ENCODE measurements around the gene MATN4. TPM values are rescaled to one million over a fixed set of nuclear protein-coding genes. Genes with fewer than 3 reads are reported as not detected.

The MATN4 gene
- total RNA-seq, 4 donors from 2014 or later = not detected

DNA sequence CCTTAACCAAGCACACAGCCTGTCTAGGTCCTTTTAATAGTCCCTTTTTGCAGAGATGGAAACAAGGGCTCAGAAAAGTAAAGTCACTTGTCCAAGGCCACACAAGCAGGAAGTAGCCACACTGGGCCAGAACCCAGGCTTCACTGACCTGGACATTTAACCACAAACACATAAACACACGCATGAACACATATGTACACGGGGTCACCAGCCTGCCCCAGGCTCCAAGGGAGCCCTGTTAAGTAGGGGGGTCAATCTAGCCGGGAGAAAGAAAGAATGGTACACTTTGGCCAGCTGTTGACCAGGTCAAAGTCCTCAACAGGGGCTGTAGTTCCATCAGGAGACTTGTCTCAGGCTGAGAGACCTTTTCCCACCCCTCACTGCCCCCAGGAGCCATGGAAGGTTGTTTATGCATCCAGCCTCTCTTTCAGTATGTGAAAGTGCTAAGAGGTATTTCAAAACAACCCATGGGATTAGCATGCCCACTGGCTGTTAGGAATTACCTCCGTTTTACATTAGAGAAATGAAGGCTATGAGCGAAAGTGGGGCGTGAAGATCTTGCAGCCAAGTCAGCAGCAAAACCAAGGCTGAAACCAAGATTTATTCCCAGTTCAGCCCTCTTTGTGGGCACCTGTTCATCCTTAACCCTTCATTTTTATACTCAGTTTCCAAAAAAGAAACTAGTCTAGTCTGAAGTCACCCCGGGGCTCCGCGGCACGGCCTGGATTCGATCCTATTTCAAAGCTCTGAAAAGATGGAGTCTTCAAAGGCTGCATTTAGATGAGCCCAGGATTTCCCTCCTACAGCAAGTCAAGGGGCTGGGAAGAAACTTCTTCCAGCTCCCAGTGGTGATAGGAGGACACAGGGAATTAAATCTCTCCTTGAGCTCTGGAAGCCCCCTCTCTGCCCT lies 30.3 kb upstream of the MATN4 start:
- 66 to 83% methylated on average over 3 to 11 of the region's 11 CpGs for WGBS, 2 donors (ENCODE audit: low coverage in 1 of 2)
- no peaks in the 10 kb centered on the region for H3K27me3 ChIP-seq
- no peak overlapping the region for H3K4me3 ChIP-seq
- H3K9me3 ChIP-seq = no peaks in the 10 kb centered on the region
- TF ChIP-seq, protein P1, sequence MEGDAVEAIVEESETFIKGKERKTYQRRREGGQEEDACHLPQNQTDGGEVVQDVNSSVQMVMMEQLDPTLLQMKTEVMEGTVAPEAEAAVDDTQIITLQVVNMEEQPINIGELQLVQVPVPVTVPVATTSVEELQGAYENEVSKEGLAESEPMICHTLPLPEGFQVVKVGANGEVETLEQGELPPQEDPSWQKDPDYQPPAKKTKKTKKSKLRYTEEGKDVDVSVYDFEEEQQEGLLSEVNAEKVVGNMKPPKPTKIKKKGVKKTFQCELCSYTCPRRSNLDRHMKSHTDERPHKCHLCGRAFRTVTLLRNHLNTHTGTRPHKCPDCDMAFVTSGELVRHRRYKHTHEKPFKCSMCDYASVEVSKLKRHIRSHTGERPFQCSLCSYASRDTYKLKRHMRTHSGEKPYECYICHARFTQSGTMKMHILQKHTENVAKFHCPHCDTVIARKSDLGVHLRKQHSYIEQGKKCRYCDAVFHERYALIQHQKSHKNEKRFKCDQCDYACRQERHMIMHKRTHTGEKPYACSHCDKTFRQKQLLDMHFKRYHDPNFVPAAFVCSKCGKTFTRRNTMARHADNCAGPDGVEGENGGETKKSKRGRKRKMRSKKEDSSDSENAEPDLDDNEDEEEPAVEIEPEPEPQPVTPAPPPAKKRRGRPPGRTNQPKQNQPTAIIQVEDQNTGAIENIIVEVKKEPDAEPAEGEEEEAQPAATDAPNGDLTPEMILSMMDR (IDR thresholded peaks at IDR 0.05) = no peak
- TF ChIP-seq POLR2AphosphoS5 (IDR thresholded peaks at IDR 0.05) (no peak), EP300 (IDR thresholded peaks at IDR 0.05; ENCODE audit: low read depth) (no peak), POLR2A (IDR thresholded peaks at IDR 0.05) (no peak)
- no peak for DNase-seq
- intact Hi-C loops (cut with DNase I; ENCODE audit: low total_unique reads) = no loop called here
- H3K27ac ChIP-seq = peak overlapping the region; percentile 92 to 96 (median 94)
- H3K36me3 ChIP-seq = peaks cover 0 to 20% (median 0%) of the 10 kb centered on the region in 4 donors
- in situ Hi-C loops (cut with MboI; ENCODE audit: low pct_ligation_motif_present in 1 of 4, low pct_unique_long_range_greater_than_20kb in 1 of 4, low sequenced_read_pairs in 3 of 4) = no loop called here
- peaks cover 59 to 79% (median 78%) of the 10 kb centered on the region in 4 donors for H3K4me1 ChIP-seq

DNA sequence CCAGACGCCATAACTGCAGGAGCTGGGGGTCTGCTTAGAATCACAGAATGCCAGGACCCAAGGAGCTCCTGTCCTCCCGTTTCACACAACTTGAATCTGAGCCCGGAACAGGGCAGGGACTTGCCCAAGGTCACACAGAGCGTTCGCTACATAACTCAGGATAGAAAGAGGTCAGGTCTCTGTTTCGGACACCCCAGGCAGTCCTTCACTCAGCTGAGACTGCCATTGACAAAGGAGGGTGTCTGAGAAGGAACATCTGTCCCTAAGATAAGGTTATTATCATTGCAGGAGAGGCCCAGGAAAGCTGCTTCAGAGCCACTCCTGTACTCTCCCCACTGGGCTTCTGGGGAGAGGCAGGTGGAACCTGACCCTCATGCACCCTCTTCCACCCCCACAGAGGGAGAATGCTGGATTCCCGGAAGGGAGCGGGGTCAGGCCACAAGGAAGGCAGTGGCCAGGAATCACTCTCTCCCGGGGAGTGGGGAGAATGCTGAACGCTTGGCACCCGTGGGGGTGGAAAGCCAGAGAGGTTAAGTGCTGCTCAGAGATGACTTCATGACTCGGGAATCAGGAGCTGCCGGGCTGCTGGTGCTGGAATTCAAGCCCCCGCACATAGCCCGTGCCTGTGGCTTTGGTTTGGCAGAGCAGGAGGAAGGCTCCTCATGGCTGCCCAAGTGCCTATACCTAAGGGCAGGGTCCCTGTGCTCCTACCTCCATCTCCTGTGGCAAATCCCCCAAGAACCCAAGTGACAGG lies 29.4 kb upstream of the MATN4 start:
- Histone ChIP-seq H3K4me3 (no peak overlapping the region), H3K4me1 (peaks cover 59 to 70% (median 69%) of the 10 kb centered on the region in 4 donors), H3K36me3 (peaks cover 0 to 28% (median 0%) of the 10 kb centered on the region in 4 donors), H3K27ac (peak overlapping the region; percentile 92 to 96 (median 94)), H3K9me3 (no peaks in the 10 kb centered on the region), H3K27me3 (no peaks in the 10 kb centered on the region)
- TF ChIP-seq EP300 (IDR thresholded peaks at IDR 0.05; ENCODE audit: low read depth) (no peak), POLR2A (IDR thresholded peaks at IDR 0.05) (peak; percentile 15), POLR2AphosphoS5 (IDR thresholded peaks at IDR 0.05) (peak in 2 of 3 donors; percentile 36 to 47)
- TF ChIP-seq, protein P1 (IDR thresholded peaks at IDR 0.05) = no peak
- peak; percentile 53 for DNase-seq
- WGBS, 2 donors (ENCODE audit: low coverage in 1 of 2) = 40 to 44% methylated on average over 1 to 13 of the region's 15 CpGs
- in situ Hi-C loops (cut with MboI; ENCODE audit: low pct_ligation_motif_present in 1 of 4, low pct_unique_long_range_greater_than_20kb in 1 of 4, low sequenced_read_pairs in 3 of 4) (no loop called here), intact Hi-C loops (cut with DNase I; ENCODE audit: low total_unique reads) (no loop called here)

DNA sequence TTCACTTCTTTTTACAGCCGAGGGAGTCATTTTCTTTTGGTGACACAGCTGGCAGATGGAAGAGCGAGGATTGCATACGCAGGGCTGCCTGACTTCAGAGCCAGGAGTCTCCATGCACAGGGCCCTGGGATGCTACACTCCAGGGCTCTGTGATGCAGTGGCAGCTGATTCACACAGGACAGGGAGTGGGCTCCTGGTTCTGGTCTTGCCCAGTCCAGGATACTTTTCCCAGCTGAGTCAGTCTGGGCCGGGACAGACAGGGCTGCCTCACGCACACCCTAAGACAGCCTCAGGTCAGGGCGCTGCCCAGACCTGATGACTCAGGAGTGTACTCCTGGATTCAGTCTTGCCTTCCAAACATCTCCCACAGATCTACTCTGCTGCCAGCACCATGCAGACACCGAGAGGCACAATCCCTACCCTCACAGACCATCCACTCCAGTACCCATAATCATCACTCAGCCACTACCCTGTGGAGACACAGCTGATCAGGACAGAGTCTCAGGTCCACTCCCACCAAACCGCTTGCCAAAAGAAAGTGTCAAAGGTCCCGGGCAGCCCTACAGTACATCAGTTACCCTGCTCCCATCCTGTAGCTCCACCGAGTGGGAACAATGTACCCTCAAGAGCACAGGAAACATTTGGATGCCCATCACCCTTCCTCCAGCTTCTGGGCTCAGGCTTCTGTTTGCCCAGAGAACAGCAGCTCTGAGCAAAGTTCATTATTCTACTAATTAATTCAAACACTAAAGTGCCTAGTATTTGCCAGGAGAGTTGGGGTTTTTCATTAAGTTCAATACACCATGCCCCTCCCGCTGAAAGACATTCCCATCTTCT lies 28.6 kb upstream of the MATN4 start:
- Histone ChIP-seq H3K27me3 (no peaks in the 10 kb centered on the region), H3K27ac (peak overlapping the region; percentile 92 to 96 (median 94)), H3K4me3 (no peak overlapping the region), H3K36me3 (peaks cover 0 to 34% (median 0%) of the 10 kb centered on the region in 4 donors), H3K9me3 (no peaks in the 10 kb centered on the region), H3K4me1 (peaks cover 57 to 63% (median 61%) of the 10 kb centered on the region in 4 donors)
- WGBS, 2 donors (ENCODE audit: low coverage in 1 of 2) = 43 to 71% methylated on average over 1 to 11 of the region's 11 CpGs
- in situ Hi-C loops (cut with MboI; ENCODE audit: low pct_ligation_motif_present in 1 of 4, low pct_unique_long_range_greater_than_20kb in 1 of 4, low sequenced_read_pairs in 3 of 4) = no loop called here
- TF ChIP-seq, protein P1 (IDR thresholded peaks at IDR 0.05) = no peak
- TF ChIP-seq EP300 (IDR thresholded peaks at IDR 0.05; ENCODE audit: low read depth) (peak; percentile 17), POLR2AphosphoS5 (IDR thresholded peaks at IDR 0.05) (peak; percentile 37 to 72 (median 66)), POLR2A (IDR thresholded peaks at IDR 0.05) (no peak)
- intact Hi-C loops (cut with DNase I; ENCODE audit: low total_unique reads) = no loop called here
- peak; percentile 68 for DNase-seq

All from transverse colon (tissue), 4 donors.